Tibial nerve (tissue), 3 donors: ENCODE results near the gene IL17RE.

Source experiments
- POLR2A ChIP-seq, 2 donors: fragments of 450-650 bp; IDR thresholded peaks; one replicate each; pipeline ENCODE4 v1.6.1; 2017; ENCODE audit warnings: antibody characterized with exemption in 2 of 2, mild to moderate bottlenecking in 2 of 2, moderate library complexity in 2 of 2
- TF ChIP-seq, protein P1 (sequence below), 5 experiments: fragments of 200-600 bp in 3 of 5; fragments of 450-650 bp in 2 of 5; sonication (generic) in 3 of 5; IDR thresholded peaks; one replicate each; pipeline ENCODE4 v1.5.1; 2016 to 2019; ENCODE audit warnings: antibody characterized with exemption in 5 of 5, mild to moderate bottlenecking in 3 of 5, moderate library complexity in 2 of 5

DNA sequence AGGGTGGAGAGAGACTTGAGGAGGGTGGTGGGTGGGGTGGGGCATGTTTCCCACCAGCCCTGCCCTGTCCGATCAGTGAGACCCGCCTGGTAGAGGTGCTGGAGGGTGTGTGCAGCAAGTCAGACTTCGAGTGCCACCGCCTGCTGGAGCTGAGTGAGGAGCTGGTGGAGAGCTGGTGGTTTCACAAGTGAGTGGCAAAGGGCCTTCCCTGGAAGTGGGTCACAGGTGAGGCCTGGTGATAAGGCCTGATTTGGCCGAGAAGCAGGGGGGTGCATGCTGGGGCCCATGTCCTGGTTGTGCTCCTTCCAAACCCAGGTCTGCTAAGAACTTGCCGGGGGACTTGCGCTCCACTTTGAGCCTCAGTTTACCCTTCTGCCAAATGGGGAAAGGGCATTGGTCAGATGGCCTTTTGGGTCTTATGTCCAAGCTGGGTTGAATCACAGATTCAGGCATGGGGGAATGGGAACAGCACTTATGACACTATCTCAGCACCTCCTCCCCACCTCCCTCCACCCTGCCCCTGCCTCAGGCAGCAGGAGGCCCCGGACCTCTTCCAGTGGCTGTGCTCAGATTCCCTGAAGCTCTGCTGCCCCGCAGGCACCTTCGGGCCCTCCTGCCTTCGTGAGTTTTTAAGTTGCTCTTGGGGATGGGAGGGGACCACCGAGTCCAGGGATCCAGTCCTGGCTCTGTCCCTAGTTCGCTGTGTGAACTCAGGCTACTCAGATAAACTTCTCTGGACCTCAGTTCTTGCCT lies 35.0 kb downstream of the IL17RE start:
- TF ChIP-seq, protein P1, sequence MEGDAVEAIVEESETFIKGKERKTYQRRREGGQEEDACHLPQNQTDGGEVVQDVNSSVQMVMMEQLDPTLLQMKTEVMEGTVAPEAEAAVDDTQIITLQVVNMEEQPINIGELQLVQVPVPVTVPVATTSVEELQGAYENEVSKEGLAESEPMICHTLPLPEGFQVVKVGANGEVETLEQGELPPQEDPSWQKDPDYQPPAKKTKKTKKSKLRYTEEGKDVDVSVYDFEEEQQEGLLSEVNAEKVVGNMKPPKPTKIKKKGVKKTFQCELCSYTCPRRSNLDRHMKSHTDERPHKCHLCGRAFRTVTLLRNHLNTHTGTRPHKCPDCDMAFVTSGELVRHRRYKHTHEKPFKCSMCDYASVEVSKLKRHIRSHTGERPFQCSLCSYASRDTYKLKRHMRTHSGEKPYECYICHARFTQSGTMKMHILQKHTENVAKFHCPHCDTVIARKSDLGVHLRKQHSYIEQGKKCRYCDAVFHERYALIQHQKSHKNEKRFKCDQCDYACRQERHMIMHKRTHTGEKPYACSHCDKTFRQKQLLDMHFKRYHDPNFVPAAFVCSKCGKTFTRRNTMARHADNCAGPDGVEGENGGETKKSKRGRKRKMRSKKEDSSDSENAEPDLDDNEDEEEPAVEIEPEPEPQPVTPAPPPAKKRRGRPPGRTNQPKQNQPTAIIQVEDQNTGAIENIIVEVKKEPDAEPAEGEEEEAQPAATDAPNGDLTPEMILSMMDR (IDR thresholded peaks at IDR 0.05) = no peak
- no peak for TF ChIP-seq POLR2A (IDR thresholded peaks at IDR 0.05)
